Measurements from ENCODE around the gene INAFM2. TPM values are rescaled to one million over a fixed set of nuclear protein-coding genes. Genes with fewer than 3 reads are reported as not detected.

INAFM2 gene
- total RNA-seq, 1 experiment from 2014 or later = 25.4 TPM

DNA sequence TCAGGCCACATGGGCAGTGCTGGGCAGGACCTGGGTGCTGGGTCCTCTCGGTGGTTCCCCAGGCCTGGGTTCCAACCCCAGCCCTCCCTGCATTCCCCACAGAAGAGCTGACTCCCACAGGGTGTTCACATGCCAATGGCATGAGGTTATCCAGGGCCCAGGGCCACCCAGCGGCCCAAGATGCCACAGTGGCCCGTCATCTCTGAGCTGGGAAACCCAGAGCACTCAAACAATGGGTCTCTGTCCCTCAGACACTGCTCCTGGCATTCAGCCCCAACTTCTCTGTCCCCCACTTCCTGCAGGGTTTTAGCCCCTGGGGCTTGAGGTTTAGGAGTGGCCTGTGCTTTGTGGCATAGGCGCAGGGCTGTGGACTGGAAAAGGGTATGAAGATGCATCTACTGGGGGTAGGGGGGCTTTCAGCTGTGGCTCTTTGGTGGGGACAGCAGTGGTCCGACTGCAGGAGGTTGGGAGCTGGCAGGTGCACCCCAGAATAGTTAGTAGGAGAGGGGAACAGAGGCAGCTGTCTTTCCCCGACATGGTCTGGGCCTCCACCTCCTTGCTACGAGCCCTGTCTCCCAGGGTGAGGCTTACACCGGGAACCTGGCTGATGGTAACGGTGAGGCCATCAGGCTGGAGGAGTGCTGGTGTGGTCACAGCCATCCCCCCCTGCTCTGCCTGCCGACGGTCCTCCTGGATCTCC, 15.6 kb downstream of the INAFM2 start:
- Histone ChIP-seq H4K91ac (ENCODE audit: insufficient read length, low read depth, low read length) (no peak overlapping the region), H2BK20ac (ENCODE audit: low read depth, low read length, poor library complexity, severe bottlenecking) (no peak overlapping the region), H3K79me1 (ENCODE audit: insufficient read depth, low read depth, low read length, poor library complexity, severe bottlenecking) (no peaks in the 10 kb centered on the region), H2AFZ (ENCODE audit: low read length) (no peak overlapping the region), H3K27ac (ENCODE audit: insufficient read length, low read depth, low read length) (no peak overlapping the region), H2BK15ac (ENCODE audit: low read depth, low read length) (no peak overlapping the region), H2AK5ac (ENCODE audit: insufficient read length, low read length) (no peak overlapping the region), H3K4ac (ENCODE audit: low read depth, low read length) (no peak overlapping the region), H3K14ac (ENCODE audit: insufficient read depth, low read length) (no peak overlapping the region), H3K9me3 (ENCODE audit: control insufficient read depth, low read depth, low read length) (no peaks in the 10 kb centered on the region), H3K27me3 (ENCODE audit: insufficient read depth, low read length) (no peaks in the 10 kb centered on the region), H4K5ac (ENCODE audit: insufficient read length, low read depth, low read length) (no peak overlapping the region), H3K79me2 (ENCODE audit: insufficient read depth, low read length) (no peaks in the 10 kb centered on the region), H3K23me2 (ENCODE audit: insufficient read length, low read depth, low read length, poor library complexity, severe bottlenecking) (no peaks in the 10 kb centered on the region), H3K56ac (ENCODE audit: insufficient read length, low read depth, low read length) (no peak overlapping the region), H2BK120ac (ENCODE audit: low read depth, low read length, poor library complexity, severe bottlenecking) (no peak overlapping the region), H3K23ac (ENCODE audit: insufficient read length, low read depth, low read length) (no peak overlapping the region), H3K4me1 (ENCODE audit: insufficient read depth, low read length) (no peaks in the 10 kb centered on the region), H4K8ac (replicated peaks; ENCODE audit: insufficient read length, low read depth, low read length) (no peak overlapping the region), H2BK5ac (ENCODE audit: insufficient read length, low read length) (no peak overlapping the region), H3K9ac (ENCODE audit: extremely low read depth, insufficient read length, low read length) (no peak overlapping the region), H2BK12ac (ENCODE audit: insufficient read length, low read depth, low read length) (no peak overlapping the region), H3K18ac (ENCODE audit: insufficient read length, low read depth, low read length) (no peak overlapping the region), H4K20me1 (ENCODE audit: control insufficient read depth, insufficient read depth, insufficient read length) (no peaks in the 10 kb centered on the region), H3T11ph (ENCODE audit: low read length) (no peak overlapping the region), H3K4me2 (ENCODE audit: insufficient read depth, insufficient read length, low read length) (no peak overlapping the region)
- Mint-ChIP-seq H3K36me3 (ENCODE audit: insufficient read depth in 1 of 3, low read depth in 3 of 3) (no peaks in the 10 kb centered on the region), H3K9me3 (no peaks in the 10 kb centered on the region), H3K4me3 (no peak overlapping the region), H3K27me3 (ENCODE audit: low read depth) (peaks cover 12% of the 10 kb centered on the region), H3K4me1 (peaks cover 20 to 42% of the 10 kb centered on the region in 2 experiments), H3K27ac (no peak overlapping the region)
- no CpG with 5 or more reads among the region's 11 CpGs for WGBS (ENCODE audit: extremely low coverage, insufficient read length, low lambda C conversion rate)
- no peak for DNase-seq
- TF ChIP-seq, protein P1, sequence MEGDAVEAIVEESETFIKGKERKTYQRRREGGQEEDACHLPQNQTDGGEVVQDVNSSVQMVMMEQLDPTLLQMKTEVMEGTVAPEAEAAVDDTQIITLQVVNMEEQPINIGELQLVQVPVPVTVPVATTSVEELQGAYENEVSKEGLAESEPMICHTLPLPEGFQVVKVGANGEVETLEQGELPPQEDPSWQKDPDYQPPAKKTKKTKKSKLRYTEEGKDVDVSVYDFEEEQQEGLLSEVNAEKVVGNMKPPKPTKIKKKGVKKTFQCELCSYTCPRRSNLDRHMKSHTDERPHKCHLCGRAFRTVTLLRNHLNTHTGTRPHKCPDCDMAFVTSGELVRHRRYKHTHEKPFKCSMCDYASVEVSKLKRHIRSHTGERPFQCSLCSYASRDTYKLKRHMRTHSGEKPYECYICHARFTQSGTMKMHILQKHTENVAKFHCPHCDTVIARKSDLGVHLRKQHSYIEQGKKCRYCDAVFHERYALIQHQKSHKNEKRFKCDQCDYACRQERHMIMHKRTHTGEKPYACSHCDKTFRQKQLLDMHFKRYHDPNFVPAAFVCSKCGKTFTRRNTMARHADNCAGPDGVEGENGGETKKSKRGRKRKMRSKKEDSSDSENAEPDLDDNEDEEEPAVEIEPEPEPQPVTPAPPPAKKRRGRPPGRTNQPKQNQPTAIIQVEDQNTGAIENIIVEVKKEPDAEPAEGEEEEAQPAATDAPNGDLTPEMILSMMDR (conservative IDR thresholded peaks at IDR 0.05) = no peak
